Inflammatory macrophage treated with lipopolysaccharide for 1 hour (primary cell): ENCODE data around the gene MCL1.
A peak's percentile ranks its signal among the peaks of the same experiment; 100 is the strongest.

Source experiments
- DNase-seq, 2 donors: peaks; one replicate each; pipeline ENCODE4 v3.0.0-alpha.2; 2020 to 2022

MCL1 gene

DNA sequence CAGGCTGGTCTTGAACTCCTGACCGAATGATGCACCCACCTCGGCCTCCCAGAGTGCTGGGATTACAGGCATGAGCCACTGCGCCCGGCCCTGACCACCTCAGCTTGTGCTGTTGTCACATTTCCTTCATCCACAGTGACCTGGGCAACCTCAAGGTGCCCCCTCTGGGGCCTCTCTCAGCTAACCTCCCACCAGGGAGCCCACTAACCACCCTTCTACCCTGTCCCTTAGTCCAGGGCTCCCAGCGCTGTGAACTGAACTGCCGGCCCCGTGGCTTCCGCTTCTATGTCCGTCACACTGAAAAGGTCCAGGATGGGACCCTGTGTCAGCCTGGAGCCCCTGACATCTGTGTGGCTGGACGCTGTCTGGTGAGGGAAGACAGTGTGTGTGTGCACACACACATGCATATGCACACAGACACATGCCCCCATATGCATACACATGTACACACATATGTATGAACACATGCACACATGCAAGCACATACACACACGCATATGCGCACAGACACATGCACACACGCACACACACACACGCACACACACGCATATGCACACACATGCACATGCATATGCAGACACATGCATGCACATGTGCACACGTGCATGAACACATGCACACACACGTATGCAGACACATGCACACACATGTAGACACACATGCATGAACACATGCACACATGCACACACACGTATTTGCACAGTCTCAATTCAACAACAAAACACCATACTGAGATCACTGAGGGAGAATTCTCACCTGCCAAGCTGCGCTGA lies 24.0 kb downstream of the MCL1 start:
- DNase-seq = no peak

GRCh38 chr1:150554086-150554452 lies 25.3 kb downstream of the MCL1 start:
- no peak for DNase-seq

DNA sequence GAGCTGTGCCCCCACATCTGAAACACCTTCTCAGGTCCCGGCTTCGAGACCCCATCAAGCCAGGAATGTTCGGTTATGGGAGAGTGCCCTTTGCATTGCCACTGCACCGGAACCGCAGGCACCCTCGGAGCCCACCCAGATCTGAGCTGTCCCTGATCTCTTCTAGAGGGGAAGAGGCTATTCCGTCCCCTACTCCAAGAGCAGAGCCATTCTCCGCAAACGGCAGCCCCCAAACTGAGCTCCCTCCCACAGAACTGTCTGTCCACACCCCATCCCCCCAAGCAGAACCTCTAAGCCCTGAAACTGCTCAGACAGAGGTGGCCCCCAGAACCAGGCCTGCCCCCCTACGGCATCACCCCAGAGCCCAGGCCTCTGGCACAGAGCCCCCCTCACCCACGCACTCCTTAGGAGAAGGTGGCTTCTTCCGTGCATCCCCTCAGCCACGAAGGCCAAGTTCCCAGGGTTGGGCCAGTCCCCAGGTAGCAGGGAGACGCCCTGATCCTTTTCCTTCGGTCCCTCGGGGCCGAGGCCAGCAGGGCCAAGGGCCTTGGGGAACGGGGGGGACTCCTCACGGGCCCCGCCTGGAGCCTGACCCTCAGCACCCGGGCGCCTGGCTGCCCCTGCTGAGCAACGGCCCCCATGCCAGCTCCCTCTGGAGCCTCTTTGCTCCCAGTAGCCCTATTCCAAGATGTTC lies 25.9 kb downstream of the MCL1 start:
- no peak for DNase-seq

DNA sequence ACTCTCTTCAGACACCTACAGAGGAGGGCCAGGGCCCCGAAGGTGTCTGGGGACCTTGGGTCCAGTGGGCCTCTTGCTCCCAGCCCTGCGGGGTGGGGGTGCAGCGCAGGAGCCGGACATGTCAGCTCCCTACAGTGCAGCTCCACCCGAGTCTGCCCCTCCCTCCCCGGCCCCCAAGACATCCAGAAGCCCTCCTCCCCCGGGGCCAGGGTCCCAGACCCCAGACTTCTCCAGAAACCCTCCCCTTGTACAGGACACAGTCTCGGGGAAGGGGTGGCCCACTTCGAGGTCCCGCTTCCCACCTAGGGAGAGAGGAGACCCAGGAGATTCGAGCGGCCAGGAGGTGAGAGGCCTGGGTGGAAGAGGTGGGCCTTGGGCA lies 26.5 kb downstream of the MCL1 start:
- DNase-seq = no peak

DNA sequence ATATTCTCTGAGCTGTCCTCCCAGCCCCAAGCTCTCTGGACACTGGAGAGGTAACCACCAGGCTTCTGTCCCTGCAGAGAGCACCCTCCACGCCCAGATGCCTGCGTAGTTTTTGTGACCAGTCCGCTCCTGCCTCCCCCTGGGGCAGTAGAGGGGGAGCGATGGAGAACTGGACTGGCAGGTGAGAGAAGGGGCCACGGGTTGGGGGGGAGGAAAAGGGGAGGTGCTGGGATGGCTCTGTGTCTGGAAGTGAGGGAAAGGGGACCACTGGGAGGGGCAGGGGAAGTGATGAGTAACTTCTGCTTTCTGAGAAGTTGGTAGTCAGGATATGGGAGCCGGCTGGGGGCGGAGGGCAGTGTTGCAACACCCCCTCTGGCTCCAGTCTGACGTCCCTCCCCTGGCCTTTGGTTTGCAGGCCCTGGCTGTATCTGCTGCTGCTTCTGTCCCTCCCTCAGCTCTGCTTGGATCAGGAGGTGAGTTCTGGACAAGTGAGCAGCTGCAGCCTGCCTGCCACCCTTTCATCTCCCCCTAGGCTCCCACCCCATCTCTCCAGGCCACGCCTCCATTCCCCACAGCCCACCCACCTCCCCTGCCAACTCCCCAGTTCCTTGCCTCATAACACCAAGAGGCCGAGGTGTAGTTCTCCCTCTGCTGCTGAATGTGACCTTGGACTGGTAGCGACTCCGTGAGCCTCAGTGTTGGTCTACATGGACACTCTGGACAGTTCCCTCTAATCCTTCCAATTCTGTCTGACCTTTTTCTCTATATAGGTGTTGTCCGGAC lies 27.1 kb downstream of the MCL1 start:
- peak; percentile 89 to 90 for DNase-seq

DNA sequence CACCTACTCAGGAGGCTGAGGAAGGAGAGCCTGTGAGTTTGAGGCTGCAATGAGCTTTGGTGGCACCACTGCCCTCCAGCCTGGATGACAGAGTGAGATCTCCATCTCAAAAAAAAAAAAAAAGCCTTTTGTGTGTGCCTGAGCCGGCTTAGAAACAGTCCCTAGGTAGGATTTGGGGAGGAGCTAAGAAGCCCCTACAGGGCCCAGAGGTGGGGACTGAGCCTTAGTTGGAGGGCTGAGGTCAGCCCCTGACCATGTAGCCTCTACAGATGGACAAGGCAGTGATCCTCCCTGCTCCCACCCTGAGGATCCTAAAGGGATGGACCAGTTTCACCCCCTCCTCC lies 27.7 kb downstream of the MCL1 start:
- DNase-seq = no peak

- DNase-seq = peak in 1 of 2 donors; percentile 41
These were observed 28.2 kb downstream of the MCL1 start for GRCh38 chr1:150551051-150551783.

GRCh38 chr1:150550222-150551050 lies 29.0 kb downstream of the MCL1 start:
- no peak for DNase-seq

DNA sequence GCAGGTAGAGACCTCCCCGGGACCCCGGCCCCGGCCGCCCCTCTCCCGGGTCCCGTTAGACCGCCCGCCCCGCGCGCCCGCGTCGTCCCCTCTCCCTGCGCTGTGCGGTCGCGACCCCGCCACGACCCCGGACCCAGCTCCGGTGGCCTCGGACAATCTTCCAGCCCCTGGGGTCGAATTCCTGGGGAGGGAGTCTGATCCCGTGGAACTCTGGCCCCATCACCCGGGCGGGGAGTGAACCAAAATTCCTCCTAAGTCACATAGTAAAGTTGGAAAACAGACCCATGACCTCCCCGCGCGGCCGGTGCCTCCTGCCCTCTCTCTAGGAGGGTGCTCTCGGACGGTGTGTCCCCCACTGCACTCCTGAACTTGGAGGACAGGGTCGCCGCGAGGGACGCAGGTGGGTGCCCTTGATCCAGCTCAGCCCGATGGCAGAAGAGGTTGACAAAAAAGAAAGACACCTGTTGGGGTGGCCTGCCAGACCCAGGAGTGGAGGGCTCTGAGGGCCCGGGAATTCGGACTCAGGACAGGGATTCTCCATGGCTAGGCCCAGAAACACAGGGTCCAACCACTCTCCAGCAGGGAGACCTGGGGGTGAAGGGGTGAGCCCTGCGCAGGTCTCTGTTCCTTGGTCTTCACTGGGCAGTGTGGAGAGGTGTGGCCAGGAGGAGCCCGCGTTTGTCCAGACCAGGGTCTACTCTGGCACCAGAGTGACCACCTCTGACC lies 29.8 kb downstream of the MCL1 start:
- DNase-seq = no peak

DNA sequence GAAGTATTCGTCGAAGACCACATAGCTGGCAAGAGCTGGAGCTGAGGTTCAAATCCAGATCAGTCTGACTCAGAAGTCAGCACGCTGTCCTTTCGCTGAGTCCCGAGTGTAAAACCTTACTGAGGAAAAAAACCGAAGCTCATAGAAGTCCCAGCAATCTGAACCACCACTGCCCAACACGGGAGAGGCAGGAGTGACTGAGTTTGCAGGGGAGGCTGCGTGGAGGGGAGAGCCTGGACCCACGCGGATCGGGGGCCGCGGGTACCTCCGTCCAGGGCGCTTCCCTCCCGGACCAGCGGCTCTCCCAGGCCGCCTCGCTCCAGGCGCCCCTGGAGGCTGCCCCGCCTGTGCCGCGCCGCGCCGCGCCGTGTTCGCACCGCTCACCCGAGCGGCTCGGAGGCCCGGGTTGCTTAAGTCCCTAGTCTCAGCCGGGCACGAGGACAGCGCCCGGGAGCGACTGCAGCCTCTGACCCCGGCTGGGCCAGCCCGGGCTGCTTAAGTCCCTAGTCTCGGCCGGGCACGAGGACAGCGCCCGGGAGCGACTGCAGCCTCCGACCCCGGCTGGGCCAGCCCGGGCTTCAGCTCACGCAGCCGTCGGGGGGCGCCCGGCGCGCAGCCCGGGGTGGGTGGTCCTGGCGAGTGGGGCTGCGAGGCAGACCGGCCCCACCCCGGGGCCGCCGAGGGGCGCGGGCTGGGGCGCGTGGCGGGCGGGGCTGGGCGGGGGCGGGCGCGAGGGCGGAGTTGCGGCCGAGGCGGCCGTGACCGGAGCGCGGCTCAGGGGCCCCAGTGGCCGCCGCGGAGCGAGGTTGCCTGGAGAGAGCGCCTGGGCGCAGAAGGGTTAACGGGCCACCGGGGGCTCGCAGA lies 30.5 kb downstream of the MCL1 start, which contains the start of gene ADAMTSL4:
Gene ADAMTSL4, plus strand, starts transcription at position 777 of the 864 bp plus-strand sequence. CDS start 2,881 bp downstream, outside the sequence.
- DNase-seq = peak; percentile 64

- DNase-seq = no peak
These were observed 31.1 kb downstream of the MCL1 start for GRCh38 chr1:150548324-150548631.

GRCh38 chr1:150546294-150546937 lies 33.0 kb downstream of the MCL1 start:
- DNase-seq = no peak

DNA sequence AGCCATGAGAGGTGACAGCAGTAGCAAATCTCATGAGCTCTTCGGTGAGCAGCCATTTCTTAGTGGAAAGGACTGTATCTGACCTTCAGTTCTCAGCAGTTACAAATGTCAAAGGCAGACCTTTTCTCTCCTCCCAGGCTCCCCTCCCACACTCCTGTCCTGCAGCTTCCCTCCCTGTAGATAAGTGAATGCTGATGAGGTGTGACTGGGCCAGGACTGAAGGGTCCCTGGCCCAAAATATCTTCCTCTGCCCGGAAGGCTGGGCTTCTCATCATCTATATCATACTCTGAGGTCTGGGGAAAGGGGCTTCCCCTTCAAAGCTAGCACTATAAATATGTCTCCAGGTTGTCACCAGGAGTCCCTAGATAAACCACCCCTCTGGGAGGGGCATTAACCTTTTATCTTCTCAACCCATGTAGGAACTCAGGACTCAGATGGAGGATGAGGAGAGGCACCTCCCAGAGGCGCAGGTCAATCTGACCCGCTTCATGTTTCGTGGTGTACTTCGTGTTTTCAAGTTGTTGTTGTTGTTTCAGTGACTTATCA lies 33.9 kb downstream of the MCL1 start:
- no peak for DNase-seq

- no peak for DNase-seq
These were observed 35.2 kb downstream of the MCL1 start for GRCh38 chr1:150544204-150544603.

- no peak for DNase-seq
These were observed 35.8 kb downstream of the MCL1 start for GRCh38 chr1:150543500-150544143.

DNA sequence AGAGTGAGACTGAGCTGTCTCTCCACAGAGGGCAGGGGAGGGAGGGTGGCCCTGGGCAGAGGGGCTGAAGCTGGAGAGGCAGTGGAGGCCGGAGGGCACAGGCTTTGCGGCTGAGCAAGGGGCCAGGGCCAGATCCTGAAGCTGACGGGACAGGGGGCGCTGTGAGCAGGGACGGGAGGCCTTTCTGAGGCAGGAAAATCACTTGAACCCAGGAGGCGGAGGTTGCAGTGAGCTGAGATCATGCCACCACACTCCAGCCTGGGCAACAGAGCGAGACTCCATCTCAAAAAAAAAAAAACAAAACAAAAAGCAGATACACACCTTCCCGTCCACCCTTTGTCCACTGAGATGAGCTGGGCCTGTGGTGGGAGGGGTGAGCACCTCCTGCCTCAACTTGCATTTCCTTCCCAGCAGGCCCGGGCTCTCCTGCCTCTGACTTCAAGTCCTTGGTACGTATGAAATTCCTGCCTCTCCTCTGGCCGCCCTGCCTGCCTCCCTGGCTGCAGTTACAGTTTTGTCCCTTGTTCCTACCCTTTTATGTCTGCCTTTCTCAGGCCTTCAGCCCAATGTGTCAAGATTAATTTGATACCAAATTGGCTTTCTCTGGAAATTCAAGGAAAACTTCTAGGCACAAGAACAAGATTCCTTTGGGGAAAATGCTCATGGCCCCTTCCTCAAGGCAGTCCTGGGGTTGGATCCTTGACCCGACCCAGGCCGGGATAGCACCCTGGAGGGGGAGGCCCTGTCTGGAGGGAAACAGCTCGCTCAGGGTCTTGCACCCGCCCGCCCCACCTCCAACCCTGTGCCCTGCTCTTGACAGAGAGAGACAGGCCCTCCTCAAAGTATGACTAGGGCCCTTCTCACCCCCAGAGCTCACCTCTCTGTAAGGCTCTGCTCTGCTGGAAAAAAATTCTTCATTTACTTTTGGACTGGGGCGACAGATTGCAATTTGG lies 41.4 kb downstream of the MCL1 start:
- no peak for DNase-seq

DNA sequence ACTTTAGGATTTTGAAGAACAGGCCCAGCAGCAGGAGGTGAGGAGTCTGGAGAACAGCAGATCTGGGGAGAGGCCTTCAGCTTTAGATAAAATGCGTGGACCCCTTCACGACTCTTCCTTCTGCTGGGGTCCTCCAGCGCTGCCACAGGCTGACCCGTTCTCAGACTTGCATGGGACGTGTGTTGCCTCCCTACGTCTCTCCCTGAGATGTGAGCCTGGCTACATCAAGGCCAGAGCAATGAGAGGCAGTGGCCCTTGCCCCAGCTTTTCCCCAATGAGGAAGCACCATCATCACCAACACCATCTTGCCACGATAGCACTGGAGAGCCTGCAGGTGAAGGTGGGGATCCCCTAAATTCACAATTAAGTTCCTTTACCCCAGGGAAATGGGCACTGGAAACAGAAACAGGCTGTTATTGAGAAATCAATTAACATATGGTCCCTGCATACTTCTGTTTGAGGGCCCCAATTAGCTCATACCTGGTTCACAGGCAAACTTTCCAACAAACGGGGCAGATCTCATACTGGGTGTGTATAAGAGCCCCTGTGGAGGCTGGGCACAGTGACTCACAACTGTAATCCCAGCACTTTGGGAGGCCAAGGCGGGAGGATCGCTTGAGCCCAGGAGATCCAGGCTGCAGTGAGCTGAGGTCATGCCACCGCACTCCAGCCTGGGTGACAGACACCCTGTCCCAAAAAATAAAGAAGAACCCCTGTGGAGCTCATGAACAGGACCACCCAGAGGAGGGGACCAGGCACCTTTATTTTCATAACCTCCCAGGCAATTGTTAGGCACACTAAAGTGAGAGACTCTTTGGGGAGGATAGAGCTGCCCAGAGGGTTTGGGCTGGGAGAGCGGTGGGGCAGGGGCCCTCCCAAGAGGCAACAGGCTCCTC lies 42.3 kb downstream of the MCL1 start:
- no peak for DNase-seq
